HCT116 (cell line): ENCODE results near the gene HSPG2. TPM values are rescaled to one million over a fixed set of nuclear protein-coding genes. Genes with fewer than 3 reads are reported as not detected.

Experiments used
- ATAC-seq: fragments of 200-7000 bp; cut with Tn5 transposase; 2 replicates; pipeline ENCODE4 v1.9.1; 2020; ENCODE audit warnings: mild to moderate bottlenecking, moderate library complexity
- BruUV-seq: library from RNA; stranded (reverse); fragments of 400-500 nt; replicated peaks from 2 replicates; lab custom pipeline; 2021; lab: Mats Ljungman, UMichigan
- CTCF ChIA-PET: fragments of 300-600 bp; sonication (Branson Sonifier 250); formaldehyde crosslinking; loops from one replicate; lab custom pipeline; 2021; ENCODE audit warnings: antibody characterized with exemption; lab: Charles Lee
- POLR2A ChIA-PET: fragments of 300-600, 350-600 bp; sonication (Branson Sonifier 250); formaldehyde crosslinking; loops from one replicate; lab custom pipeline; 2021; ENCODE audit warnings: antibody characterized with exemption; lab: Charles Lee
- RAD21 ChIA-PET, 2 experiments: fragments of 300-600 bp; sonication (Branson Sonifier 250); formaldehyde crosslinking; loops; one replicate each; lab custom pipeline; 2023; ENCODE audit warnings: low total read pairs in 2 of 2; ENCODE audit not compliant: uncharacterized antibody in 2 of 2, unreplicated experiment in 2 of 2, low non-redundant PET in 1 of 2; lab: Charles Lee
- DNase-seq: peaks from one replicate; pipeline ENCODE4 v3.0.0-alpha.2; 2010; ENCODE audit warnings: low read depth, low spot score
- H2AFZ ChIP-seq: fragments of 200-600 bp; shearing (Covaris generic), sonication (generic); 2 replicates; pipeline ENCODE4 v1.6.1; 2017; ENCODE audit warnings: low read depth, mixed run types, mixed read lengths, antibody characterized with exemption, low read length; ENCODE audit not compliant: poor library complexity, severe bottlenecking
- H3K27ac ChIP-seq: 2 replicates; pipeline ENCODE4 v1.5.1; 2012; ENCODE audit warnings: low read depth, low read length
- H3K27me3 ChIP-seq: fragments of 200-600 bp; sonication (generic); 2 replicates; pipeline ENCODE4 v1.6.1; 2016; ENCODE audit warnings: mixed run types, low read length, mixed read lengths; ENCODE audit not compliant: insufficient read depth
- H3K36me3 ChIP-seq, 2 experiments: fragments of 200-500 bp in 1 of 2; fragments of 200-600 bp in 1 of 2; sonication (Bioruptor generic) in 1 of 2; sonication (generic) in 1 of 2; 2 replicates each; pipeline versions ENCODE4 v1.5.1 to v1.6.1; 2014 to 2016; ENCODE audit warnings: low read length in 2 of 2, inconsistent platforms in 1 of 2, mixed read lengths in 1 of 2, mixed run types in 1 of 2; ENCODE audit not compliant: insufficient read depth in 2 of 2, control insufficient read depth in 1 of 2
- H3K4me1 ChIP-seq, 2 experiments: fragments of 200-600 bp in 1 of 2; sonication (generic) in 1 of 2; 2 replicates each; pipeline versions ENCODE4 v1.5.1 to v1.6.1; 2012 to 2017; ENCODE audit warnings: low read length in 2 of 2, inconsistent platforms in 1 of 2, mild to moderate bottlenecking in 1 of 2, mixed read lengths in 1 of 2, mixed run types in 1 of 2, moderate library complexity in 1 of 2; ENCODE audit not compliant: insufficient read depth in 2 of 2, control insufficient read depth in 1 of 2
- H3K4me2 ChIP-seq: fragments of 200-600 bp; sonication (generic); 2 replicates; pipeline ENCODE4 v1.6.1; 2017; ENCODE audit warnings: mixed run types, low read length, mixed read lengths
- H3K4me3 ChIP-seq, 2 experiments: fragments of 200-600 bp in 1 of 2; sonication (generic) in 1 of 2; replicated peaks in 1 of 2; 2 replicates each; pipeline ENCODE4 v1.5.1; 2011 to 2016; ENCODE audit warnings: low read length in 2 of 2, control low read depth in 1 of 2, low read depth in 1 of 2, mild to moderate bottlenecking in 1 of 2, mixed read lengths in 1 of 2, mixed run types in 1 of 2
- H3K79me2 ChIP-seq: fragments of 200-600 bp; sonication (generic); 2 replicates; pipeline ENCODE4 v1.6.1; 2017; ENCODE audit warnings: mild to moderate bottlenecking, mixed run types, low read length, moderate library complexity, mixed read lengths; ENCODE audit not compliant: insufficient read depth
- H3K9ac ChIP-seq: fragments of 200-600 bp; sonication (generic); 2 replicates; pipeline ENCODE4 v1.6.1; 2016; ENCODE audit warnings: low read length, mixed read lengths
- H3K9me2 ChIP-seq: fragments of 200-600 bp; sonication (generic), shearing (Covaris generic); 2 replicates; pipeline ENCODE4 v1.6.1; 2017; ENCODE audit warnings: mixed run types, mild to moderate bottlenecking, moderate library complexity; ENCODE audit not compliant: insufficient read depth
- H3K9me3 ChIP-seq, 2 experiments: fragments of 200-500 bp in 1 of 2; fragments of 200-600 bp in 1 of 2; sonication (Bioruptor generic) in 1 of 2; sonication (generic) in 1 of 2; 2 replicates each; pipeline ENCODE4 v1.6.1; 2014 to 2017; ENCODE audit warnings: low read length in 2 of 2, mixed read lengths in 2 of 2, inconsistent platforms in 1 of 2, low read depth in 1 of 2, mild to moderate bottlenecking in 1 of 2, mixed run types in 1 of 2, moderate library complexity in 1 of 2; ENCODE audit not compliant: control insufficient read depth in 1 of 2, insufficient read depth in 1 of 2
- H4K20me1 ChIP-seq: fragments of 200-600 bp; sonication (generic), shearing (Covaris generic); 2 replicates; pipeline ENCODE4 v1.6.1; 2017; ENCODE audit warnings: mixed run types, mild to moderate bottlenecking, moderate library complexity; ENCODE audit not compliant: insufficient read depth
- CBX3 ChIP-seq: IDR thresholded peaks from 2 replicates; pipeline ENCODE4 v1.6.1; 2012; ENCODE audit warnings: low read depth
- EGR1 ChIP-seq: IDR thresholded peaks from 2 replicates; pipeline ENCODE4 v1.6.1; 2012; ENCODE audit warnings: low read depth
- ELF1 ChIP-seq: IDR thresholded peaks from 2 replicates; pipeline ENCODE4 v1.6.1; 2012; ENCODE audit warnings: low read depth, borderline replicate concordance
- FOSL1 ChIP-seq: IDR thresholded peaks from 2 replicates; pipeline ENCODE4 v1.6.1; 2012; ENCODE audit warnings: low read depth
- POLR2A ChIP-seq: IDR thresholded peaks from 2 replicates; pipeline ENCODE4 v1.7.0; 2011; ENCODE audit warnings: borderline replicate concordance; ENCODE audit not compliant: insufficient read depth, insufficient read length; ENCODE audit errors: extremely low read depth
- SIN3A ChIP-seq: IDR thresholded peaks from 2 replicates; pipeline ENCODE4 v1.6.1; 2012; ENCODE audit warnings: low read depth
- SRF ChIP-seq: IDR thresholded peaks from 2 replicates; pipeline ENCODE4 v1.6.1; 2012; ENCODE audit warnings: low read depth
- YY1 ChIP-seq: IDR thresholded peaks from 2 replicates; pipeline ENCODE4 v1.6.1; 2011; ENCODE audit warnings: low read length, low read depth, moderate library complexity, mild to moderate bottlenecking; ENCODE audit not compliant: insufficient replicate concordance; ENCODE audit errors: extremely low read depth
- intact Hi-C: fragments of 100-400 bp; cut with micrococcal nuclease; formaldehyde crosslinking; loops from 2 replicates; pipeline ENCODE4 v1.10.0; 2022
- total RNA-seq: library from RNA; stranded (reverse); gene quantifications from one replicate; pipeline ENCODE4 v1.2.1, GENCODE V29; 2021; ENCODE audit not compliant: unreplicated experiment
- TF ChIP-seq, protein P1 (sequence below): IDR thresholded peaks from 2 replicates; pipeline ENCODE4 v1.6.1; 2012
- TF ChIP-seq, protein P2 (sequence below): IDR thresholded peaks from 2 replicates; pipeline ENCODE4 v1.6.1; 2012; ENCODE audit warnings: low read depth
- TF ChIP-seq, protein P3 (sequence below): IDR thresholded peaks from 2 replicates; pipeline ENCODE4 v1.6.1; 2012

HSPG2 gene
- total RNA-seq, 1 experiment from 2014 or later = 55.7 TPM

DNA sequence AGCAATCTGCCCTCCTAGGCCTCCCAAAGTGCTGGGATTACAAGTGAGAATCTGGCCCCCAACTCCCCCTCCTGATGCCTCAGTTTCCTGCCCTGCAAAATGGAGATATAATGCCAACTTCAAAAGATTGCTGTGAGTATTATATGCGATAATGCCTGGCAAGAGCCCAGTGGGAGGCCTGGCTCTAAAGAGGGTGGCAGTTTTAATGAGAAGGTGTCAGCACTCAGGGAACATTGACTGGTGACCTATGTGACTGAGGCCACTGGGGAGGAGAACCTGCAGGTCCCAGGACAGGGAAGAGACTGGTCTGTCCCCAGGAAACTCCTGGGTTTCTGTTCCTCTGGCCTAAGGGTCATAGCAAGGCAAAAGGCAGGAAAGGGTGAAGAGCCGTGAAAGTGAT, 11.0 kb downstream of the HSPG2 start:
- Histone ChIP-seq H3K79me2 (peaks cover 22% of the 10 kb centered on the region), H4K20me1 (no peaks in the 10 kb centered on the region), H3K9me2 (no peaks in the 10 kb centered on the region), H3K4me1 (peaks cover 13 to 58% of the 10 kb centered on the region in 2 experiments), H3K27ac (no peak overlapping the region), H2AFZ (no peak overlapping the region), H3K36me3 (no peaks in the 10 kb centered on the region), H3K4me3 (no peak overlapping the region), H3K4me2 (no peak overlapping the region), H3K9me3 (no peaks in the 10 kb centered on the region), H3K27me3 (no peaks in the 10 kb centered on the region), H3K9ac (no peak overlapping the region)
- no peak for DNase-seq
- ChIA-PET RAD21 (no interaction called here), CTCF (no interaction called here), POLR2A (no interaction called here)
- TF ChIP-seq, protein P1, sequence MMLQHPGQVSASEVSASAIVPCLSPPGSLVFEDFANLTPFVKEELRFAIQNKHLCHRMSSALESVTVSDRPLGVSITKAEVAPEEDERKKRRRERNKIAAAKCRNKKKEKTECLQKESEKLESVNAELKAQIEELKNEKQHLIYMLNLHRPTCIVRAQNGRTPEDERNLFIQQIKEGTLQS = no peak
- TF ChIP-seq, protein P2, sequence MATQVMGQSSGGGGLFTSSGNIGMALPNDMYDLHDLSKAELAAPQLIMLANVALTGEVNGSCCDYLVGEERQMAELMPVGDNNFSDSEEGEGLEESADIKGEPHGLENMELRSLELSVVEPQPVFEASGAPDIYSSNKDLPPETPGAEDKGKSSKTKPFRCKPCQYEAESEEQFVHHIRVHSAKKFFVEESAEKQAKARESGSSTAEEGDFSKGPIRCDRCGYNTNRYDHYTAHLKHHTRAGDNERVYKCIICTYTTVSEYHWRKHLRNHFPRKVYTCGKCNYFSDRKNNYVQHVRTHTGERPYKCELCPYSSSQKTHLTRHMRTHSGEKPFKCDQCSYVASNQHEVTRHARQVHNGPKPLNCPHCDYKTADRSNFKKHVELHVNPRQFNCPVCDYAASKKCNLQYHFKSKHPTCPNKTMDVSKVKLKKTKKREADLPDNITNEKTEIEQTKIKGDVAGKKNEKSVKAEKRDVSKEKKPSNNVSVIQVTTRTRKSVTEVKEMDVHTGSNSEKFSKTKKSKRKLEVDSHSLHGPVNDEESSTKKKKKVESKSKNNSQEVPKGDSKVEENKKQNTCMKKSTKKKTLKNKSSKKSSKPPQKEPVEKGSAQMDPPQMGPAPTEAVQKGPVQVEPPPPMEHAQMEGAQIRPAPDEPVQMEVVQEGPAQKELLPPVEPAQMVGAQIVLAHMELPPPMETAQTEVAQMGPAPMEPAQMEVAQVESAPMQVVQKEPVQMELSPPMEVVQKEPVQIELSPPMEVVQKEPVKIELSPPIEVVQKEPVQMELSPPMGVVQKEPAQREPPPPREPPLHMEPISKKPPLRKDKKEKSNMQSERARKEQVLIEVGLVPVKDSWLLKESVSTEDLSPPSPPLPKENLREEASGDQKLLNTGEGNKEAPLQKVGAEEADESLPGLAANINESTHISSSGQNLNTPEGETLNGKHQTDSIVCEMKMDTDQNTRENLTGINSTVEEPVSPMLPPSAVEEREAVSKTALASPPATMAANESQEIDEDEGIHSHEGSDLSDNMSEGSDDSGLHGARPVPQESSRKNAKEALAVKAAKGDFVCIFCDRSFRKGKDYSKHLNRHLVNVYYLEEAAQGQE = no peak
- TF ChIP-seq YY1 (no peak), EGR1 (no peak), ELF1 (no peak), FOSL1 (no peak), SRF (no peak), SIN3A (no peak), CBX3 (no peak), POLR2A (no peak)
- TF ChIP-seq, protein P3, sequence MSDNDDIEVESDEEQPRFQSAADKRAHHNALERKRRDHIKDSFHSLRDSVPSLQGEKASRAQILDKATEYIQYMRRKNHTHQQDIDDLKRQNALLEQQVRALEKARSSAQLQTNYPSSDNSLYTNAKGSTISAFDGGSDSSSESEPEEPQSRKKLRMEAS = no peak
- ATAC-seq = no peak
- BruUV-seq = no TSS peak
- intact Hi-C loops = no loop called here
